Glutamatergic neuron (in vitro differentiated cells): Measurements from ENCODE around the gene PRKCE. TPM values are rescaled to one million over a fixed set of nuclear protein-coding genes. Genes with fewer than 3 reads are reported as not detected.

Source experiments
- DNase-seq: peaks from one replicate; pipeline ENCODE4 v3.0.0; 2022
- H3K27ac Mint-ChIP-seq: one replicate; pipeline ENCODE4 v1.8.0; 2020; ENCODE audit warnings: mild to moderate bottlenecking, mixed read lengths, inconsistent platforms; ENCODE audit not compliant: unreplicated experiment
- H3K27me3 Mint-ChIP-seq: one replicate; pipeline ENCODE4 v1.8.0; 2020; ENCODE audit warnings: mild to moderate bottlenecking, moderate library complexity, mixed read lengths, inconsistent platforms; ENCODE audit not compliant: unreplicated experiment
- H3K36me3 Mint-ChIP-seq: one replicate; pipeline ENCODE4 v1.8.0; 2020; ENCODE audit warnings: mild to moderate bottlenecking, mixed read lengths, inconsistent platforms; ENCODE audit not compliant: unreplicated experiment
- H3K4me1 Mint-ChIP-seq: one replicate; pipeline ENCODE4 v1.8.0; 2020; ENCODE audit warnings: mild to moderate bottlenecking, low read depth, mixed read lengths, inconsistent platforms; ENCODE audit not compliant: unreplicated experiment
- H3K4me3 Mint-ChIP-seq: one replicate; pipeline ENCODE4 v1.8.0; 2020; ENCODE audit warnings: mild to moderate bottlenecking, mixed read lengths, inconsistent platforms; ENCODE audit not compliant: unreplicated experiment
- H3K9me3 Mint-ChIP-seq: one replicate; pipeline ENCODE4 v1.8.0; 2020; ENCODE audit warnings: mild to moderate bottlenecking, moderate library complexity, mixed read lengths, inconsistent platforms; ENCODE audit not compliant: unreplicated experiment
- CTCF ChIP-seq: fragments of 200-600 bp; sonication (generic); IDR thresholded peaks from one replicate; pipeline ENCODE4 v1.5.0; 2021; ENCODE audit not compliant: partially characterized antibody, unreplicated experiment
- total RNA-seq: library from RNA; stranded (reverse); fragmentation: NEBNext Ultra II Directional; extraction: Animal tissue kit (Norgen Biotek cat#: 25700); gene quantifications from one replicate; pipeline ENCODE4 v1.2.1, GENCODE V29; 2021; ENCODE audit not compliant: unreplicated experiment

Gene PRKCE
- total RNA-seq, 1 donor from 2014 or later, result 74.8 TPM

- H3K27ac Mint-ChIP-seq, result no peak overlapping the region
- no peak for TF ChIP-seq CTCF
- H3K4me1 Mint-ChIP-seq, result no peaks in the 10 kb centered on the region
- H3K27me3 Mint-ChIP-seq, result peaks cover 1% of the 10 kb centered on the region
- H3K4me3 Mint-ChIP-seq, result no peak overlapping the region
- peaks cover 1% of the 10 kb centered on the region for H3K9me3 Mint-ChIP-seq
- DNase-seq, result no peak
- no peaks in the 10 kb centered on the region for H3K36me3 Mint-ChIP-seq
Measured at GRCh38 chr2:46014911-46015654, 363.6 kb downstream of the PRKCE start.

GRCh38 chr2:46015671-46016070 lies 364.2 kb downstream of the PRKCE start:
- Mint-ChIP-seq H3K27me3 (peaks cover 1% of the 10 kb centered on the region), H3K36me3 (peaks cover 4% of the 10 kb centered on the region), H3K4me3 (no peak overlapping the region), H3K9me3 (peaks cover 1% of the 10 kb centered on the region), H3K27ac (no peak overlapping the region), H3K4me1 (no peaks in the 10 kb centered on the region)
- no peak for TF ChIP-seq CTCF
- no peak for DNase-seq

GRCh38 chr2:46016091-46016490 lies 364.6 kb downstream of the PRKCE start:
- H3K4me3 Mint-ChIP-seq, result no peak overlapping the region
- H3K27ac Mint-ChIP-seq, result no peak overlapping the region
- no peak for DNase-seq
- no peaks in the 10 kb centered on the region for H3K4me1 Mint-ChIP-seq
- peaks cover 5% of the 10 kb centered on the region for H3K27me3 Mint-ChIP-seq
- TF ChIP-seq CTCF, result no peak
- H3K9me3 Mint-ChIP-seq, result peaks cover 1% of the 10 kb centered on the region
- peaks cover 6% of the 10 kb centered on the region for H3K36me3 Mint-ChIP-seq

DNA sequence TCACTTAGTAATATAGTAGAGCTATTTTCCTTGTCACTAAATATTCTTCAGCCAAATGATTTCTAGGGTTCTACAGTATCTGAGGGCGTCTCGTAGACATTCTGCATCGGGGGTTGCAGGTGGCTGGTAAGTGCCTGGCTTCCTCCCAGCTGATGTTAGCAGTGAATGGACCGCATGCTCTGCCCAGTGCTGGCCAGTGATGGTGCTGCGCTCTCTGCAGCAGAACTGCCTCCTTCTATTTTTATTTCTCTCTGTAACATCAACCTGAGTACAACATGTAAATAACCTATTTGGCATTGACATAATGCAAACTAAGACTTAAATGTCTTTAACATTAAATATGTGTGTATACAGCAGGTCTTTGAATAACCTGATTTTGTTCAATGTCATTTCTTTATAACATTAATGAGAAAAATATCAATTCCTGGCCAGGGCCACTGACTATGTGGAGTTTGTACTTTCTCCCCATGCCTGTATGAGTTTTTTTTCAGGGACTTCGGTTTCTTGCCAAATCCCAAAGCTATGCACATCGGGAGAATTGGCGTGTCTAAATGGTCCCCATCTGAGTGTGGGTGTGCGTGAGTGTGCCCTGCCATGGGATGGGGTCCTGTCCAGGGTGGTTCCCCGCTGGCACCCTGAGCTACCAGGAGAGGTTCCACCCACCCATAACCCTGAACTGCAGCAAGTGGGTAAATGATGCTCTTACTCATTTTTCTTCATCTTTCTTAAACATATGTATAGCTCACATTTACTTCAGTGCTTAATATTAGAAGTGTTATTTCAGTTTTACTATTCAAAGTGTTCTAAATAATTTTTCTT lies 367.5 kb downstream of the PRKCE start:
- Mint-ChIP-seq H3K9me3 (no peaks in the 10 kb centered on the region), H3K27ac (no peak overlapping the region), H3K4me1 (no peaks in the 10 kb centered on the region), H3K4me3 (no peak overlapping the region), H3K27me3 (peaks cover 5% of the 10 kb centered on the region), H3K36me3 (peaks cover 6% of the 10 kb centered on the region)
- no peak for DNase-seq
- no peak for TF ChIP-seq CTCF

DNA sequence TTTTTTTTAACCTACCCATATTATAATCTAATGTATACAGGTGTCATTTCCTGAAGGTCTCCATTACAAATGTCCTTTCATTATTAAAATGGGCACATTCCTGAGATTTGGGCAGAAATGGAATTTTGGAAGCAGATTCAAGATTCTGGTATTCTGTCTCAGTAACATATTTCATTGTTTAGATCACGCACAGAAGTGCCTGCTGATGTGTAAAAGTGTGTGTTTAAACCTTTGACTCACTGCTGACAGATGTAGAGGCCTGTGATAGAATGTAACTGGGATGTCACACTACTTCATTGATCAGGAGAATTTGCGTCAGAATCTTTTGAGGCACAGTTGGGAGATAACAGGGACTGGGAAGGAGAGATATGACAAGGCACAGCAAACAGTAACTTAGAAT lies 368.9 kb downstream of the PRKCE start:
- H3K4me1 Mint-ChIP-seq, result no peaks in the 10 kb centered on the region
- no peak for DNase-seq
- no peak for TF ChIP-seq CTCF
- peaks cover 5% of the 10 kb centered on the region for H3K27me3 Mint-ChIP-seq
- H3K36me3 Mint-ChIP-seq, result peaks cover 6% of the 10 kb centered on the region
- no peak overlapping the region for H3K27ac Mint-ChIP-seq
- no peak overlapping the region for H3K4me3 Mint-ChIP-seq
- H3K9me3 Mint-ChIP-seq, result no peaks in the 10 kb centered on the region
